ENCODE measurements around the gene PIGB.
A peak's percentile ranks its signal among the peaks of the same experiment; 100 is the strongest.
"Not testable (repeated sequence)": the region's sequence is repeated elsewhere in the genome, so short reads cannot be mapped to it uniquely, and the experiment has no call there.

The PIGB gene

DNA sequence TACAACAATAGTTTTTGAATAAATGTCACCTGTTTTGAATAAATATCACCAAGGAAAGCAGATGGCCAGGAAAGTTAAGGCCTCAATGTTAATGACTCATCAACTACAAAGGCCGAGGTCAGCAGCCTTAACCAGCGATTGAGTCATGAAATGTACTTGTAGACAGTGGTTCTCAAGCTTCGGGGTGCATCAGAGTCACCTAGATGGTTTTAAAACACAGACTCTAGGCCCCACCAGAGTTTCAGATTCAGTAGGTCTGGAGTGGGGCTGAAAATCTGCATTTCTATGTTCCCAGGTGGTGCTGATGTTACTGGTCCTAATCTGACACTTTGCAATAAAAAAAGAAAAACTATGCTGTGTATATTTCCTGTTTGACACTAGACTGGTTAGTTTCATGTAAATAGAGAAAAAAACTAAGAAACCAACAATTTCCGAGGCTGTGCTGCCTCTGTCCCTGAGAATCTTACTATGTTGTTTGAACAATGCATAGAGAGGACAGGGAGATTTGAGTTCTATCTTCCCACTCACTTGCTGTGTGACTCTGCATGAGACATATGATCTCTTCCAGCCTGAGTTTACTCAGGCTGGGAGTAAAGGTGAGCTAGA is 39.2 kb upstream of the PIGB start:
- no peak overlapping the region for H3K4me3 ChIP-seq (ENCODE audit: low read depth, low read length)
- DNase-seq (ENCODE audit: low read depth) = peak; percentile 94
- TF ChIP-seq, protein P1, sequence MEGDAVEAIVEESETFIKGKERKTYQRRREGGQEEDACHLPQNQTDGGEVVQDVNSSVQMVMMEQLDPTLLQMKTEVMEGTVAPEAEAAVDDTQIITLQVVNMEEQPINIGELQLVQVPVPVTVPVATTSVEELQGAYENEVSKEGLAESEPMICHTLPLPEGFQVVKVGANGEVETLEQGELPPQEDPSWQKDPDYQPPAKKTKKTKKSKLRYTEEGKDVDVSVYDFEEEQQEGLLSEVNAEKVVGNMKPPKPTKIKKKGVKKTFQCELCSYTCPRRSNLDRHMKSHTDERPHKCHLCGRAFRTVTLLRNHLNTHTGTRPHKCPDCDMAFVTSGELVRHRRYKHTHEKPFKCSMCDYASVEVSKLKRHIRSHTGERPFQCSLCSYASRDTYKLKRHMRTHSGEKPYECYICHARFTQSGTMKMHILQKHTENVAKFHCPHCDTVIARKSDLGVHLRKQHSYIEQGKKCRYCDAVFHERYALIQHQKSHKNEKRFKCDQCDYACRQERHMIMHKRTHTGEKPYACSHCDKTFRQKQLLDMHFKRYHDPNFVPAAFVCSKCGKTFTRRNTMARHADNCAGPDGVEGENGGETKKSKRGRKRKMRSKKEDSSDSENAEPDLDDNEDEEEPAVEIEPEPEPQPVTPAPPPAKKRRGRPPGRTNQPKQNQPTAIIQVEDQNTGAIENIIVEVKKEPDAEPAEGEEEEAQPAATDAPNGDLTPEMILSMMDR (IDR thresholded peaks at IDR 0.05; ENCODE audit: low read depth, low read length, missing control alignments) = no peak

DNA sequence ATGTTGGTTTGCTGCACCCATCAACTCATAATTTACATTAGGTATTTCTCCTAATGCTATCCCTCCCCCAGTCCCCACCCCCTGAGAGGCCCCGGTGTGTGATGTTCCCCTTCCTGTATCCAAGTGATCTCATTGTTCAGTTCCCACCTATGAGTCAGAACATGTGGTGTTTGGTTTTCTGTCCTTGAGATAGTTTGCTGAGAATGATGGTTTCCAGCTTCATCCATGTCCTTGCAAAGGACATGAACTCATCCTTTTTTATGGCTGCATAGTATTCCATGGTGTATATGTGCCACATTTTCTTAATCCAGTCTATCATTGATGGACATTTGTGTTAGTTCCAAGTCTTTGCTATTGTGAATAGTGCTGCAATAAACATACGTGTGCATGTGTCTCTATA is 38.4 kb upstream of the PIGB start:
- DNase-seq (ENCODE audit: low read depth) = not testable (repeated sequence)

DNA sequence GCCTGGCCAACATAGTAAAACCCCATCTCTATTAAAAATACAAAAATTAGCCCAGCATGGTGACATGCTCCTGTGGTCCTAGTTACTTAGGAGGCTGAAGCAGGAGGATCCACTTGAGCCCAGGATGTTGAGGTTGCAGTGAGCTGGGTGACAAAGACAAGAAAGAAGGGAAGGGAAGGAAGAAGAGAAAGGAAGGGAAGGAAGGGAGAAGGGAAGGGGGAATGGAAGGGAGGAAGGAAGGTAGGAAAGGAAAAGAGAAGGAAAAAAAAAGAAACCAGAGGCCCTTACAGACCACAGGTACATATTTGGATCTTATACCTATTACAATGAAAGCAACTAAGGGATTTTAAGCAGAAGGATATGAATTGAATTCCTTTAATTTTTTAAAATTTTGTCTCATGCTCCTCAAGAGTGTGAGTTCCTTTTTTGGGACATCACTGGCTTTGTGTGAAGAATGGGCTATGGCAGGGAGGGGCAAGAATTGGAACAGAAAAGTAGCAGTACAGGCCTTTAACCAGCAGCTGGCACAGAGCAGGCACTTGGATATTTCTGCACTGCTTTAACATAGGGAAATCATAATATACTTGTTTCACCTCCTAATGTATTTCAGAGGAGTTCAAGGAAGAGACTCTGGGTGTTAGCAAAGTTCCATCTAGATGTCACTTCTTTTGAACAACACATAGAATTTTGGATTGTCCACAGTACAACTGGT is 37.3 kb upstream of the PIGB start:
- DNase-seq (ENCODE audit: low read depth) = no peak
- no peak overlapping the region for H3K4me3 ChIP-seq (ENCODE audit: low read depth, low read length)
- TF ChIP-seq, protein P1 (IDR thresholded peaks at IDR 0.05; ENCODE audit: low read depth, low read length, missing control alignments) = no peak

More for the DNA sequence above, 38.4 kb upstream of the PIGB start:
- not testable (repeated sequence) for H3K4me3 ChIP-seq (ENCODE audit: low read depth, low read length)

DNA sequence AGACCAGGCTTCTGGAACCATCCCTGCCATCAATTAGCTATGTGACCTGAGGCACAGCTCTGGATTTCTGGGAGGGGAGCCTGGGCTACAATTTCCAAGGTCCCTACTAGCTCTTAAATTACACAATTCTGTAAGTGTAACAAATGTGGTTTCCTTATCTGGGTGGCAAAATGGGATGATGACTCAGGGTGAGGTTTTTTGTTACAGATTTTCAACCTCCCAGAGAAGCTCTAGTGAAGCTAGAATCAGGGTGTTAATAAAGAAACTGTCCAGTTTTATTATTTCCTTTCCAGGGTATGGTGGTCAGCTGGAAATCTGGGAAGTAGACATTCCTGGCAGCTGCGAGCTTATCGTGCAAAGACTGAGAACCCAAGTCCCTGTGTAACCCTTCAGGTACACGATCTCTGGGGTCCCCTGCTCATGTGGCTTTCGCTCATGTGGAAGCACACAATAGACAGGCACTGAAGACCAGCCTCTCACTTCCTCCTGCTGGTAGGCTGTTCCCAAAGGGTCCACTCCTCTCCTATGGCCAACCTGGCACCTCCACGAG is 36.7 kb upstream of the PIGB start:
- TF ChIP-seq, protein P1 (IDR thresholded peaks at IDR 0.05; ENCODE audit: low read depth, low read length, missing control alignments) = no peak
- no peak overlapping the region for H3K4me3 ChIP-seq (ENCODE audit: low read depth, low read length)
- no peak for DNase-seq (ENCODE audit: low read depth)

DNA sequence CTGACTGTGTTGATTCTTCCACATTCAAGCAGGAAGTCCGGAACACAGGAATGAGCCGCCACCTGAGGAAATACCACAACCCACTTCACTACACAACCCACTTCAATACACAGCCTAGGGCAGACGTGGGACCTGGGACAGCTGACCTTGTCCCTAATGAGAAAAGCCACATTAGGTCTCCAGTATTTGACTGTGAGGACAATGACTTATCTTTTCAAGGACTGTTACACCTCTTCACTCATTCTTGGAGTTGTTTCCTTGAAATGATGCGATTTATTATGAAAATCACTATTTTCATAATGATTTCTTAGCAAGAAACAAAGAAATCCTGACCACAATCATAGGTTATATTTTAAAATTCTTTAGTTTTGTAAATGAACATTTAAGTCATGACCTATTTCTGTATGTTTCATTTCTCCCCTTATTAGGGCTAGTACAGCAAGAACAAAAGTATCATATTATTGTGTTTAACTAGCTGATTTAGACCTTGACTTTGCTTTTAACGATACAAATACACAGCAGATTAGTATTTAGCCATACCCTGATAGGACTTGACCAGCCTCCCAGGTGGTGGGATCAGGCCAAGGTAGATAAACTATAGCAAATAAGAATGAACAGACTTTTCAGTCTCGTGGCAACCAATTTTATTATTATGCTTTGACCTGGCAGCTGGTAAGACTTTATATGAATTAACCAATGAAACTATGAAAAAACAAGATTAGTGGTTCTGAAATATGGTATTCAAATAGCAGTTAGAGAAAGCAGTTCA is 35.5 kb upstream of the PIGB start:
- H3K4me3 ChIP-seq (ENCODE audit: low read depth, low read length) = no peak overlapping the region
- no peak for DNase-seq (ENCODE audit: low read depth)

DNA sequence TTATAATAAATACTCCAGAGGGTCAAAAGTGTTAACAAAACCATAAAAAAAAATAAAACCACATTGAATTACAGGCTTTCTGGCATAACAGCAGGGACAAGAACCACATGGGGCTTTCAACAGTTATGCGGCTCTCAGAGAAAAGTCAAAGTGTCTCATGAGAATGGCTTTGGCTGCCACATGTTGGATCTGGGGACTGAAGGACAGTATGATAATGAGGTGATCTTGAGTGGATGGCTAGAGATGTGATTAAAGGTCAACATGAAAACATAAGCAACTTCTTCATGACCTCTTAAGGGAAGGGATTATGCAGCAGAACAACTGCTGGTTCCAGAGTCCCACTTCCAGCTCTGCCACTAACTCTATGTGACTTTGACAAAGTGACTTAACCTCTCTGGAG is 34.6 kb upstream of the PIGB start:
- no peak for DNase-seq (ENCODE audit: low read depth)
- H3K4me3 ChIP-seq (ENCODE audit: low read depth, low read length) = no peak overlapping the region
- TF ChIP-seq, protein P1 (IDR thresholded peaks at IDR 0.05; ENCODE audit: low read depth, low read length, missing control alignments) = no peak

More for the DNA sequence above, 35.5 kb upstream of the PIGB start:
- TF ChIP-seq, protein P1 (IDR thresholded peaks at IDR 0.05; ENCODE audit: low read depth, low read length, missing control alignments) = no peak

DNA sequence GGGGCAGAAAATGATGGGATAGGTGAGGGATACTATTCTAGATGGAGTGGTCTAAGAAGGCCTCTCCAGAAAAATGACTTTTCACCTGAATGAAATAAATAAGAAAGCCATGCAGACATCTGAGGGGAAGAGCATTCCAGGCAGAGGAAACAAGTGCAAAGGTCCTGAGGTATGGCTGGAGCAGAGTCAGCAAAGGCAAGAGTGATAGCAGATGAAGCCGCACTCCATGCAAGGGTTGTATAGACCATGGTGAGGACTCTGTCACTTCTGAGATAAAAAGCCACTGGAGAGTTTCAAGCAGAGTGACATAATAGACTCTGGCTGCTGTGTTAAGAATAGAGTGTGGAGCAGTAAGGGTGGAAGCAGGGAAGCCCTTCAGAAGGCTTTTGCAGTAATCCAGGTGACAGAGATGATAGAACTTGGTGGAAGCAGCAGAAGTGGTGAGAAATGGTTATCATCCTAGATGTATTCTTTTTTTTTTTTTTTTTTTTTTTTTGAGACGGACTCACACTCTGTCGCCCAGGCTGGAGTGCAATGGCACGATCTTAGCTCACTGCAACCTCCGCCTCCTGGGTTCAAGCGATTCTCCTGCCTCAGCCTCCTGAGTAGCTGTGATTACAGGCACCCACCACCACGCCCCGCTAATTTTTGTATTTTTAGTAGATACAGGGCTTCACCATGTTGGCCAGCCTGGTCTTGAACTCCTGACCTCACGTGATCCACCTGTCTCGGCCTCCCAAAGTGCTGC is 32.4 kb upstream of the PIGB start:
- DNase-seq (ENCODE audit: low read depth); H3K4me3 ChIP-seq (ENCODE audit: low read depth, low read length): not testable (repeated sequence)
